GM23248 (cell line): ENCODE measurements around the gene IL1A.

Experiments used
- EZH2 ChIP-seq: fragments of 200-600 bp; sonication (generic); IDR thresholded peaks from 2 replicates; pipeline ENCODE4 v1.6.1; 2018; ENCODE audit warnings: antibody characterized with exemption, mild to moderate bottlenecking; ENCODE audit not compliant: insufficient read depth, poor library complexity, severe bottlenecking
- EZH2phosphoT487 ChIP-seq: fragments of 200-600 bp; sonication (generic); IDR thresholded peaks from 2 replicates; pipeline ENCODE4 v1.6.1; 2018; ENCODE audit warnings: antibody characterized with exemption, moderate library complexity, mild to moderate bottlenecking, low read depth; ENCODE audit not compliant: insufficient read depth

GRCh38 chr2:112809112-112809511 is 24.8 kb upstream of the IL1A start:
- TF ChIP-seq EZH2phosphoT487 = no peak
- TF ChIP-seq EZH2 = no peak
